ENCODE measurements around the gene PTPRC.

GRCh38 chr1:198649968-198650338 lies 11.1 kb downstream of the PTPRC start:
- no peak for TF ChIP-seq EZH2 (IDR thresholded peaks at IDR 0.05; ENCODE audit: insufficient read depth, poor library complexity, severe bottlenecking)
- TF ChIP-seq EZH2phosphoT487 (IDR thresholded peaks at IDR 0.05; ENCODE audit: insufficient read depth, low read depth), result no peak

Data from GM23248 (cell line).